NT2/D1 (cell line): Measurements from ENCODE around the gene RHOH.

Experiments
- SUZ12 ChIP-seq: IDR thresholded peaks from 2 replicates; pipeline ENCODE4 v1.6.1; 2011; ENCODE audit not compliant: insufficient read length, insufficient read depth; ENCODE audit errors: extremely low read depth
- YY1 ChIP-seq: IDR thresholded peaks from 2 replicates; pipeline ENCODE4 v1.6.1; 2011; ENCODE audit not compliant: insufficient read length, insufficient read depth
- ZNF274 ChIP-seq: IDR thresholded peaks from 2 replicates; pipeline ENCODE4 v1.6.1; 2011; ENCODE audit warnings: mild to moderate bottlenecking, low read depth, low read length

GRCh38 chr4:40283968-40284367 is 87.1 kb downstream of the RHOH start:
- no peak for TF ChIP-seq YY1
- TF ChIP-seq ZNF274, result no peak
- TF ChIP-seq SUZ12, result no peak
